Ectodermal cell (in vitro differentiated cells): ENCODE data around the gene FBLN1.

ENCODE experiments used
- H3K27ac ChIP-seq: 2 replicates; pipeline ENCODE4 v1.7.0; 2013; ENCODE audit warnings: mild to moderate bottlenecking, low read depth, low read length; ENCODE audit not compliant: insufficient read depth, poor library complexity, severe bottlenecking
- H3K27me3 ChIP-seq: 2 replicates; pipeline ENCODE4 v1.7.0; 2013; ENCODE audit warnings: mild to moderate bottlenecking, low read length; ENCODE audit not compliant: insufficient read depth, control insufficient read depth, poor library complexity, severe bottlenecking
- H3K36me3 ChIP-seq: one replicate; pipeline ENCODE4 v1.7.0; 2013; ENCODE audit warnings: low read length; ENCODE audit not compliant: control insufficient read depth, insufficient read depth
- H3K4me1 ChIP-seq: one replicate; pipeline ENCODE4 v1.7.0; 2013; ENCODE audit warnings: low read length; ENCODE audit not compliant: control insufficient read depth, insufficient read depth
- H3K4me3 ChIP-seq: 2 replicates; pipeline ENCODE4 v1.7.0; 2013; ENCODE audit warnings: low read depth, low read length, control low read depth; ENCODE audit not compliant: insufficient read depth
- H3K9me3 ChIP-seq: 2 replicates; pipeline ENCODE4 v1.7.0; 2013; ENCODE audit warnings: mild to moderate bottlenecking, low read length, moderate library complexity; ENCODE audit not compliant: control insufficient read depth
- WGBS, 2 experiments: methylation state at CpG; one replicate each; pipeline ENCODE4 v1.1.7; 2013; ENCODE audit warnings: missing lambda C conversion rate in 2 of 2; 5-methylcytosine and 5-hydroxymethylcytosine counted together

FBLN1 gene

DNA sequence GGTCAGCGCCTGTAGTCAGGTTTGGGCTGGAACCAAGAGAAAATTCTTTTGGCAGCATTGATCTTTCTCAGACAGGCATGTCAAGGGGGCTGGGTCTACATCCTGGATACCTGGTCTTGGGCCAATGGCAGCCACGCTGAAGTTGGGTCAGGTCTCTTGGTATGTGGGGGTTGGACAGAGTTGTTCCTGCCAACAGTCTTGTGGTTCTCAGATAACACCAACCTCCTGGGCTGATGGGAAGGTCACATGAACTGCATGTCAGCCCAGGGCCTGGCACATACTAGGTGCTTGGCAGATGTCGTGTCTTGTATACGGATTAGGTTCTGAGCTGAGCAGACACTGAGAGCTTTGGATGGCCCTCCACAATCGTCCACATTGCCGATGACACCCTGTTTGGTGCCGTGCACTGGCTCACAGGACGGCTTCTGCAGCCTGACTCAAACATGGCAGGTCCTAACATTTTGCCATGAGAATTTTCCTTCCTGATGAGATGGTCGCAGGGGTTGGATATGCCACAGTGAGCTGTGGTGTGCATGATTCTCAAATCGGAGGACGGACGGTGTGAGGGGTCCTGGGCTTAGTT, 42.0 kb downstream of the FBLN1 start:
- Histone ChIP-seq H3K4me1 (no peaks in the 10 kb centered on the region), H3K4me3 (no peak overlapping the region), H3K27ac (no peak overlapping the region), H3K36me3 (peaks cover 42% of the 10 kb centered on the region), H3K27me3 (no peaks in the 10 kb centered on the region), H3K9me3 (no peaks in the 10 kb centered on the region)
- 91% methylated on average over 12 of the region's 12 CpGs for WGBS, 2 experiments

GRCh38 chr22:45546333-45547015, 43.8 kb downstream of the FBLN1 start:
- H3K4me1 ChIP-seq: no peaks in the 10 kb centered on the region
- no peaks in the 10 kb centered on the region for H3K9me3 ChIP-seq
- H3K27ac ChIP-seq: no peak overlapping the region
- no peaks in the 10 kb centered on the region for H3K27me3 ChIP-seq
- H3K36me3 ChIP-seq: peaks cover 46% of the 10 kb centered on the region
- WGBS, 2 experiments: 90 to 93% methylated on average over 21 of the region's 21 CpGs
- H3K4me3 ChIP-seq: no peak overlapping the region

GRCh38 chr22:45547016-45547345, 44.3 kb downstream of the FBLN1 start:
- Histone ChIP-seq H3K27me3 (no peaks in the 10 kb centered on the region), H3K4me1 (no peaks in the 10 kb centered on the region), H3K9me3 (no peaks in the 10 kb centered on the region), H3K27ac (no peak overlapping the region), H3K36me3 (peaks cover 41% of the 10 kb centered on the region), H3K4me3 (no peak overlapping the region)
- WGBS, 2 experiments: 92 to 94% methylated on average over 11 of the region's 11 CpGs

DNA sequence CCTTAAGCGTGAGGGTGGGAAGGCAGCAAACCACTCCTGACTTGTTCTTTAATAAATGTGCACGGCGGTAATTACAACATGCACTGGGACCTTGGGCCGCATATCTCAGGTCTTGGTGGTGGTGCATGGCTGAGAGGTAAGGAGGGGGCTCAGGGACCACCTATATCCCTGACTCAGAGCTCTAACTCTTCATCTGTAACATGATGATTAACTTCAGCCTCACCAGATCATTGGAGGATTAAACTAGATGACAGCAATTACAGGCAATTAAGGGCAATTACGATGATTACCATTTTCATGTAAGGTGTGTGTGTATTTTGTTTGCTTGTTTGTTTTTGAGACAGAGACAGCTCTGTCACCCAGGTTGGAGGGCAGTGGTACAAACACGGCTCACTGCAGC, 45.0 kb downstream of the FBLN1 start:
- Histone ChIP-seq H3K4me1 (no peaks in the 10 kb centered on the region), H3K27ac (no peak overlapping the region), H3K9me3 (no peaks in the 10 kb centered on the region), H3K4me3 (no peak overlapping the region), H3K36me3 (peaks cover 38% of the 10 kb centered on the region), H3K27me3 (no peaks in the 10 kb centered on the region)
- WGBS, 2 experiments: 82 to 88% methylated on average over 6 of the region's 6 CpGs

DNA sequence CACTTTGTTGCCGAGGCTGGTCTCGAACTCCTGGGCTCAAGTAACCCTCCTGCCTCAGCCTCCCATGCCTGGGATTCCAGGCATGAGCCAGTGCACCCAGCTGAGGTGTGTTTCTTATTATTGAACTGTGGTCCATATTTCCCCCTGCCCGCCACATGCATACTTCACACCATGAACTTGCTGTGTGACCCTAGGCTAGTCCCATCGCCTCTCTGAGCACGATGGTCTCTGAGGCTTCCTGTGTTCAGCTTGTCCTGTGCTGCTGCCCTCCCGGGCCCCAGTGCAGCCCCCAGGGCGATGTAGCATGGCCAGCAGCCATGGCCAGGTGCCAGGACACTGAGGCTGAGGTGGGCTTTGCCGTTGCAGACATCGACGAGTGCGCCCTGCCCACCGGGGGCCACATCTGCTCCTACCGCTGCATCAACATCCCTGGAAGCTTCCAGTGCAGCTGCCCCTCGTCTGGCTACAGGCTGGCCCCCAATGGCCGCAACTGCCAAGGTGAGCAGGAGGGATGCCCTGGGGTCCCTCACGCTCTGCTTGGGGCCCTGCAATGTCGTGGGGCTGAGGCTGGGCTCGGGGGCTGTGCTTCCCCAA, 45.7 kb downstream of the FBLN1 start:
- 96% methylated on average over 18 of the region's 18 CpGs for WGBS, 2 experiments
- Histone ChIP-seq H3K27ac (no peak overlapping the region), H3K36me3 (peaks cover 35% of the 10 kb centered on the region)

GRCh38 chr22:45548991-45549761, 46.5 kb downstream of the FBLN1 start:
- H3K27ac ChIP-seq: no peak overlapping the region
- WGBS, 2 experiments: 92 to 95% methylated on average over 17 of the region's 17 CpGs
- H3K4me3 ChIP-seq: no peak overlapping the region
- no peaks in the 10 kb centered on the region for H3K9me3 ChIP-seq
- no peaks in the 10 kb centered on the region for H3K4me1 ChIP-seq
- no peaks in the 10 kb centered on the region for H3K27me3 ChIP-seq
- peaks cover 29% of the 10 kb centered on the region for H3K36me3 ChIP-seq

More for the DNA sequence above, 45.7 kb downstream of the FBLN1 start:
- H3K4me3 ChIP-seq: no peak overlapping the region
- H3K4me1 ChIP-seq: no peaks in the 10 kb centered on the region
- no peaks in the 10 kb centered on the region for H3K27me3 ChIP-seq
- no peaks in the 10 kb centered on the region for H3K9me3 ChIP-seq

DNA sequence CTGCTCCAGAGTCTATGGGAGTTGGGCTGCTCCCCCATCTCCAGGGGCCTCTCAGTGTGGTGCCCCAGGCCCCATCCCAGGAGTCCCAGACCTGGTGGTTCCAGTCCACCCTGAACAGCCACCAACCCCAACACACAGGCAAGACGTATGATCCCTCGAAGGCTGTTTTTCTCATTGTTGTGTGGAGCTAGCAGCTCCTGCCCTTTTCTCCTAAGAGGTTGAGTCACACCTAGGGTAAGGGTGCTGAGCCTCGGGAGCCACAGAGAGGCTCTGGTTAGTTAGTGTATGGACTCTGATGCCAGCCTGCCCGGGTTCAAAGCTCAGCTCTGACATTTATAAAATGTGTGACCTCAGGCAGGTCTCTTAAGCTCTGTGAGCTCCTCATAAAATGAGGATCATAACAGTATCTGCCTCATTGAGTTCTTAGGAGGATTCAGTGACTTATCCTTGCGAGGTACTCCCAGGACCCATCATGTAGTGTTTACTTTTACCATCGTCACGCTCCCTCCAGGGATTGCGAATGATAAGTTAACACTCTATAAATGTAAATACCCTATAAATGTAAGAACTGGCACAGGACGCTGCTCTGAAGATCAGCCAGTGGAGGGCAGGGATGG, 47.2 kb downstream of the FBLN1 start:
- no peaks in the 10 kb centered on the region for H3K9me3 ChIP-seq
- H3K27ac ChIP-seq: no peak overlapping the region
- H3K4me1 ChIP-seq: no peaks in the 10 kb centered on the region
- WGBS, 2 experiments: 95 to 96% methylated on average over 9 of the region's 9 CpGs
- no peaks in the 10 kb centered on the region for H3K27me3 ChIP-seq
- H3K36me3 ChIP-seq: peaks cover 29% of the 10 kb centered on the region
- no peak overlapping the region for H3K4me3 ChIP-seq

GRCh38 chr22:45550416-45550815, 47.7 kb downstream of the FBLN1 start:
- H3K9me3 ChIP-seq: no peaks in the 10 kb centered on the region
- 95 to 97% methylated on average over 14 of the region's 14 CpGs for WGBS, 2 experiments
- no peak overlapping the region for H3K27ac ChIP-seq
- H3K36me3 ChIP-seq: peaks cover 29% of the 10 kb centered on the region
- H3K4me1 ChIP-seq: no peaks in the 10 kb centered on the region
- H3K4me3 ChIP-seq: no peak overlapping the region
- H3K27me3 ChIP-seq: no peaks in the 10 kb centered on the region

DNA sequence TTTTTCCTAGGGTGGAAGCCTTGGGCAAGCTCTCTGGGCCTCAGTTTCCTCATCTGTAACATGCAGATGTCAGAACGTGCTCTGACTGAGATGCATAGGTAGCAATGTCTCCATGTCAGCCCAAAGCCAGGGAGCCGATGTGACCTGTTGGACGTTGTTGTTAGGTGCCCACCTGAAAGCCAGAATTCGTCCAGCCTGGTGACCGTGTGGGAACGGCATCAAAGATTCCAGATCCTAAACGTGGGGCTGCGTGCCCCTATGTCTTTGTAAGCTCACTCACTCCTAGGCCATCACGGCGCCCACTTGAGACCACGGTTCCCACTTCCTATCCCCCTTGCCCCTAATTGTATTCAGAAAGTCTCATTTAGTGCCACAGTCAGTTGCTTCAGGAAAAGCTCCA, 48.2 kb downstream of the FBLN1 start:
- 93 to 96% methylated on average over 11 of the region's 11 CpGs for WGBS, 2 experiments
- Histone ChIP-seq H3K4me1 (no peaks in the 10 kb centered on the region), H3K9me3 (no peaks in the 10 kb centered on the region), H3K4me3 (no peak overlapping the region), H3K27ac (no peak overlapping the region), H3K36me3 (peaks cover 29% of the 10 kb centered on the region), H3K27me3 (no peaks in the 10 kb centered on the region)
